PFSK-1 (cell line): ENCODE results near the gene NUP62CL.

ENCODE experiments used
- POLR2AphosphoS5 ChIP-seq: IDR thresholded peaks from 2 replicates; pipeline ENCODE4 v1.6.1; 2012; ENCODE audit warnings: low read depth, mild to moderate bottlenecking, control low read depth, low read length, moderate library complexity
- TAF1 ChIP-seq: IDR thresholded peaks from 2 replicates; pipeline ENCODE4 v1.6.1; 2012; ENCODE audit warnings: low read length, control low read depth, borderline replicate concordance; ENCODE audit not compliant: insufficient read depth

DNA sequence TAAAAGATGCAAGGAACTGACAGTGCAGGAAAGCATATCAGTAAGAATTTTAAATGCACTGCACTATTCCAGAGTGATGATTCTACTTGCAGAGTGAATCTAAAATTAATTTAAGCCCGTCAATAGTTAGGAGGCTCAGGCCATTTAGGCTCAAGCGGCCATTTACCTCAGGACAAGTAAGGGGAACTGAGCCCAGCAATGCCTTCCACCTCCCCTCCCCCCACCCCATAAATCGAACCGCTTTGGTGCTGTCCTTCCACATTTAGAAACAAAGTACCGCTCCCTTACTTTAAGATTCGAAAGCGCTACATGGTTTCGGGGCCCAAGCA, 88.3 kb downstream of the NUP62CL start:
- TF ChIP-seq POLR2AphosphoS5 = no peak
- no peak for TF ChIP-seq TAF1
